GM12801 (cell line): ENCODE data around the gene CDNF.

Experiments used
- TF ChIP-seq, protein P1 (sequence below): IDR thresholded peaks from one replicate; pipeline ENCODE4 v1.5.1; 2011; ENCODE audit warnings: control low read depth; ENCODE audit not compliant: insufficient read length; ENCODE audit errors: extremely low read depth

Gene CDNF

DNA sequence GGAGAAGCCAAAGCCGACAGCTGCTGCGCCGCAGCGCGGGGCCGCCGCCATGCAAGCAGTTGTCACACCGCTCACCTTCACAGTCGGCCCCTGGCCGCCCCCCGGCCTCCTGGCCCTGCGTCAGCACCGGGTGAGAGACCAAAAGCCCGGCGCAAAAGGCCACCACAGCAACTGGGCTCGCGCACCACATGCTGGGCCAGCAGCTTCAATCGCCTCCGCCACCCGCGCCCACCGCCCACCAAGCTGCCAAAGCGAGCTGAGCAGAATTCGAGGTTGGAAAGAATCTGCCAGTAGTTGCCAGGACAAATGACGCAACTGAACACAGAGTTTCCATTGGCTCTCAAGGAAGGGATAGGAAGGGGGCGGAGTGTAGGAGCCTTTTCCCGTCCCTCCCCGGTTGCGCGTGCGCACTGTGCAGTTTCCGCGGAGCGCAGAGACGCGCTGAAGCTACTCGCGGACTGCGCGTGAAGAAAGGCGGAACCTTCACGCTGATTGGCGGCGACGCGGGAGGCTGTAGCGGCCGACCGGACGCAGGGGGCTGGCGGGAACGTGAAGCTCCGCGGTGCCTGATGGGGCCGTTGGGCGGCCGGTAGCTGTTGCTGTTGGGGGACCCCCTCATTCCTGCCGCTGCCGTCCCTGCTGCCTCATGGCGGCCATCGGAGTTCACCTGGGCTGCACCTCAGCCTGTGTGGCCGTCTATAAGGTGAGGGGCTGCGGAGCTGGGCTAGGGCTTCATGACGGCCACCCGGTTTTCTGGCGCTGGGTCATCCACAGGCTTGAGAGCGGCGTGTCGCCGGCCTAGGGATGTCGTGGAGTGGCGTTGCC lies at the start of gene CDNF, which contains the start of the genes HSPA14 and MSANTD7:
Gene CDNF (minus strand): TSS at position 281 of the 825 bp plus-strand sequence. CDS start 91 bp downstream, at position 190.
Gene HSPA14 (plus strand): TSS at position 550 of the 825 bp plus-strand sequence. CDS start 97 bp downstream, at position 647.
Gene MSANTD7 (plus strand): TSS at position 550 of the 825 bp plus-strand sequence. CDS start 3,979 bp downstream, outside the sequence.
- TF ChIP-seq, protein P1, sequence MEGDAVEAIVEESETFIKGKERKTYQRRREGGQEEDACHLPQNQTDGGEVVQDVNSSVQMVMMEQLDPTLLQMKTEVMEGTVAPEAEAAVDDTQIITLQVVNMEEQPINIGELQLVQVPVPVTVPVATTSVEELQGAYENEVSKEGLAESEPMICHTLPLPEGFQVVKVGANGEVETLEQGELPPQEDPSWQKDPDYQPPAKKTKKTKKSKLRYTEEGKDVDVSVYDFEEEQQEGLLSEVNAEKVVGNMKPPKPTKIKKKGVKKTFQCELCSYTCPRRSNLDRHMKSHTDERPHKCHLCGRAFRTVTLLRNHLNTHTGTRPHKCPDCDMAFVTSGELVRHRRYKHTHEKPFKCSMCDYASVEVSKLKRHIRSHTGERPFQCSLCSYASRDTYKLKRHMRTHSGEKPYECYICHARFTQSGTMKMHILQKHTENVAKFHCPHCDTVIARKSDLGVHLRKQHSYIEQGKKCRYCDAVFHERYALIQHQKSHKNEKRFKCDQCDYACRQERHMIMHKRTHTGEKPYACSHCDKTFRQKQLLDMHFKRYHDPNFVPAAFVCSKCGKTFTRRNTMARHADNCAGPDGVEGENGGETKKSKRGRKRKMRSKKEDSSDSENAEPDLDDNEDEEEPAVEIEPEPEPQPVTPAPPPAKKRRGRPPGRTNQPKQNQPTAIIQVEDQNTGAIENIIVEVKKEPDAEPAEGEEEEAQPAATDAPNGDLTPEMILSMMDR, result no peak

DNA sequence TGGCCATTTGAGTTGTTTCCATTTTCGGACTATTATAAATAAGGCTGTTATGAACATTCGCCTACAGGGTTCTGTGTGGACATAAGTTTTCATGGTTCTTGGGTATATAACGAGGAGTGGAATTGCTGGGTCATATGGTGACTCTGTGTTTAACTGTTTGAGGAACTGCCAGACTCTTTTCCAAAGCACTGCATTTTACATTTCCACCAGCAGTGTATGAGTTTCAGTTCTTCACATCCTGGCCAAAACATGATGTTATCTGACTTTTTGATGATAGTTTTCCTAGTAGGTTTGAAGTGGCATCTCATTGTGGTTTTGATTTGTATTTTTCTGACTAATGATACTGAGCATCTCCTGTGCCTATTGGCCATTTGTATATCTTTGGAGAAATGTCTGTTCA lies 46.2 kb upstream of the CDNF start:
- TF ChIP-seq, protein P1, result no peak

DNA sequence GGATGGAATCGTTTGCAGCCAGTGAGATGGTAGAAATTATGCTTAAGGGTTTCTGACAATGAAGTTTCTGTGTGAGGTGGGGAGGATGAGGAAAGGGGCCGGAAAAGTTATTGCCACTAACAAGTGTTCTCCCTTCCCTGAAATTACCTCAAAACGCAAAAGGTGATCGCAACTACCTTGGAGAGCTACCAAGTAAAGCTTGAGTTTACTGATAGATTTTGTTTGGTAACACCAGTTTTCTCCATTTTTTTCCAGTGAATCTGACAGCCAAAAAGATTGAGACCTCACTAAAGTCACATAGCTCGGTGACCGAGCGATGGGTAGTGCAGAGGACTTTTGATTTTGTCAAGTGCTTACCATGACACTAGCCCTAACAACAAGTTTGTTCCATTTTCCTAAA lies 42.4 kb upstream of the CDNF start:
- TF ChIP-seq, protein P1, result no peak

DNA sequence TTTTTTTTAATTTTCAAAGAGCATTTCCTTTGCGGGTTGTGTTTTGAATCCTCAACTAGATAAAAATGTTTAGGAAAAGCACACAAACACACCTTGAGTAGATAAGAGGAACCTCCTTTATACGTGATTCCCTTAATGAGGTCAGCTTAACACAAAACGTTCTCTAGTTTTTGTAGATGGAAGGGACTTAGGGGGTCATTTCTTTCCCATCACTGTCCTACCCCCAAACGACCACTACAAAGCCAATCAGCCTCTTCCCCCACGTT lies 42.0 kb upstream of the CDNF start:
- TF ChIP-seq, protein P1, result no peak

DNA sequence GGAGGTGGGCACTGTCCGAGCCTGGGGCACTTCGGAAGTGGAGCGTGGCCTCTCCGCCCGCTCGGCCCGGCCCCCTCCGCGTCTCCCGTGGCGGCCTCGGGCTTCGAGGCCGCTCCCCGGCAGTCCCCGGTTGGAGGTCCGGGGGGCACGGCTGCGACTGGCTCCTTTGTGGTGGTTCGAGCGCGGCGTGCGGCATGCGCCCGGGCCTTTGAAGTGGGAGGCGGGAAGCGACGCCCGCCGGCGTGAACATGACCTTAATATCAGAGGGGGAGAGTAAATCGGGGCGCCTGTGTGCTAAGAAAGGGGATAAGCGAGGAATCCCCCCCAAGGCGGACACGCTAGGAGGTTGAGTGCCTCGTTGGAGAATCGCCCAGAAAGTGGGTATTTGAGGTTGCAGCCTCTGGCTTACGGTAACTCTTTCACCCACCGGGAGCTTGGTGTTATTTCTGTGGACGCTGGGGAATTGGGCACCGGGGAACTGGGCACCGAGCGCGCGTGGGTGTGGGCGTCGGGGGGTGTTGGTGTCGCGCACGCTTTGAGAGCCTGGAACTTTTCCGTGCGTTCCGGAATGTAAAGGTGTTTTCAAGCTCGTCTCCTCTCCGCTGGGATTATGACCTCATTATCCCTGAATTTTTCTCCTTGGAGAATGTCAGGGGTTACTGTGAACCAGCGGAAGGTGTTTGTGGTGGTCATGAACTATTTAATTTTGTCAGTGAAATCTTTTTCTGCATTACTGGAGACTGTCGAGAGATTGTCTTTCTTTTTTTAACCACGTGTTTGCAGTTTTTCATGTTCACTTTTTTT lies 41.5 kb upstream of the CDNF start:
- TF ChIP-seq, protein P1, result no peak

DNA sequence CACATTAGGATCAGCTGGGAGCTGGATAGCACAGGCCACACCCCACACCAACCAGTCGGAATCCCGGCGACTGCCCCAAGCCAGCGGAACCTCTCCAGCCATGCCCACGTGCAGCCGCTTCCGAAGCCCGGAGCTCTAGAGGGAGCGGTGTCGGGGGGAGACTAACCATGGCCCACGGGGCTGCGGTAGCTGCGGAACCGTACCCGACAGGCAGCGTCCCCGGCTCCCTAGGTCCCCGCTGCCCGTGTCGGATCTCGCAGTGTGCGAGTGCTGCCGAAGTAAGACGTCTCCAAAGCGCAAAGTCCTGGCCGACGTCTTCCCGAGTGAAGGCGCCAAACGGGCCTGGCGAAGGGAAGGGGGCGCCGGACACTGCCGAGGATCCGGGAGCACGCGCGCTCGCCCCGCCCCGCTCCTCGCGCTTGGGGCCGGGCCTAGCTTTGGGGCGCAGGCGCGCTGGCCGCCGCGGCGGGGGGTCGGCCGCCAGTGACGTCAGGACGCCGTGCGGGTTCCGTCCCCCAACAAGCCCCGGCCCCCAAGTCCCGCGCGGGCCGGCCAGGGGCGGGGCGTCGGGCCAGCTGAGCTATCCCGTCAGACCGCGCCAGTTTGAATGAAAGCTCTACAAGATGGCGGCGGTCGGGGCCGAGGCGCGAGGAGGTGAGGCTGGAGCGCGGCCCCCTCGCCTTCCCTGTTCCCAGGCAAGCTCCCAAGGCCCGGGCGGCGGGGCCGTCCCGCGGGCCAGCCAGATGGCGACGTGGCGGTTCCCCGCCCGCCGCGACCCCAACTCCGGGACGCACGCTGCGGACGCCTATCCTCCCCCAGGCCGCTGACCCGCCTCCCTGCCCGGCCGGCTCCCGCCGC lies 40.7 kb upstream of the CDNF start, which contains the start of gene SUV39H2:
Gene SUV39H2 (plus strand): TSS at position 601 of the 858 bp plus-strand sequence. CDS start 23 bp downstream, at position 624.
- TF ChIP-seq, protein P1, result no peak

DNA sequence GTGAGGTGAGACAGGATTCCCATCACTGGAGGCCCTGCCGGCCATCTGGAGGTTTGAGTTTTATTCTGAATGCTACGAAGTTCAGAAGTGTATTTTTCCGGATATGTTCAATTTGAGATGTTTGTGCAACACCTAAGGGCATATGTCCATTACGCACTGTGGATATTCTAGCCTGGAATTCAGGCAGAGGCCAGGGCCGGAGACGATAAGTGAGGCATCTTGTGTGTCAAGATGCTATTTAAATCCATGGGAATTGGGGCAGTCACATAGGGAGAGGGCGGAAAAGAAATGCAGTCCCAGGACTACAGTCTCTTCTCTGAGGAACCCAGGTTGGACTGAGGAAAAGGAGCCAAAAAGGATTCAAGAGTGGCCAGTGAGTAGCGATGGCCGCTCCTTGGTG lies 38.9 kb upstream of the CDNF start:
- TF ChIP-seq, protein P1, result no peak
